Activated T-cell treated with anti-CD3 and anti-CD28 coated beads, Interleukin-2, amount 50 U/mL, for 48 hours (primary cell): ENCODE data around the gene CNTNAP5.

ENCODE experiments used
- DNase-seq, 2 experiments: peaks; one replicate each; pipeline ENCODE4 v3.0.0-alpha.2; 2020

Gene CNTNAP5

DNA sequence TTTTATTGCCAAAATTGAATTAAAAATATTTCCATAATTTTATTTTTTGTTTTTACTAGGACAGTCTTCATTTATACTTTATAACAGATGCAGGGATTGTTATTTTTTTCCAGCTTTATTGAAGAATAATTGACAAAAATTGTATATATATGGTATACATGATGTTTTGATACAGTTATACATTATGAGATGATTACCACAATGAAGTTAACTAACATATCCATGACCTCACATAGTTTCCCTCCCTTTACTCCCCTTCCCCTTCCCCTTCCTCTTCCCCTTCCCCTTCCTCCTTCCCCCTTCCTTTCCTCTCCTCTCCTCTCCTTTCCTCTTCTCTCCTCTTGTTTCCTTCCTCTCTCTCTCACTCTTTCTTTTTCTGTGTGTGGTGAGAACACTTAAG lies 700.1 kb downstream of the CNTNAP5 start:
- DNase-seq: no peak

GRCh38 chr2:124740636-124741035 lies 715.5 kb downstream of the CNTNAP5 start:
- no peak for DNase-seq

DNA sequence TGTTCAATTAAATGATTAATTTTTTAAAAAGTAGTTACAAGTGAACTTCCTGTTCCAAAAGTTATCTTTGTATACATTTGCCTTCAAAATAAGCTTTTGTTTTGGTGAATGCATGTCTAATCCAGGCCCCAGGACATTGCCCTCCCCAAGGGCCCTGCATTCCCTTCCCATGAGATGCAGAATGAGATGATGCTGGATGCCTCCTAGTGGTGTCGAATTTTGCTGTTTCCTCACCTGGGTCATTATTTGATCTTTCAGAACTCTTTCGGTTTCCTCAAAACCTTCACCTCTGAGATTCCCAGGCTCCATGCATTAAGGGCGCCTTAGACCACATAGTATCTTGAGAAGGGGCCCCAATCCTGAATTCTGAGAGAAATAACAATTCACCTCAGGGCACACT lies 728.8 kb downstream of the CNTNAP5 start:
- no peak for DNase-seq

- DNase-seq: no peak
Observed at GRCh38 chr2:124755386-124755785, 730.3 kb downstream of the CNTNAP5 start.

DNA sequence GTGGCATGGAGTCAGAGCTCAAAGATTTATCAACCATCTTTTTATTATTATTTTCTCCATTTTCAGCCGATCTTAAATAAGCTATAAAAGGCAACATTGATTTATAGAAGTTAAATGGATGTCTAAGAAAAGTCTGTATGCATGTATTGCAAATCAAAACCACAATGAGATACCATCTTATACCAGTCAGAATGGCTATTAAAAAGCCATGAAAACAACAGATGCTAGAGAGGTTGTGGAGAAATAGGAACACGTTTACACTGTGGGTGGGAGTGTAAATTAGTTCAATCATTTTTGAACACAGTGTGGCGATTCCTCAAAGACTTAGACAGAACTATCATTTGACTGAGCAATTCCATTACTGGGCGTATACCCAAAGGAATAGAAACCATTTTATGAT lies 731.0 kb downstream of the CNTNAP5 start:
- DNase-seq: no peak

DNA sequence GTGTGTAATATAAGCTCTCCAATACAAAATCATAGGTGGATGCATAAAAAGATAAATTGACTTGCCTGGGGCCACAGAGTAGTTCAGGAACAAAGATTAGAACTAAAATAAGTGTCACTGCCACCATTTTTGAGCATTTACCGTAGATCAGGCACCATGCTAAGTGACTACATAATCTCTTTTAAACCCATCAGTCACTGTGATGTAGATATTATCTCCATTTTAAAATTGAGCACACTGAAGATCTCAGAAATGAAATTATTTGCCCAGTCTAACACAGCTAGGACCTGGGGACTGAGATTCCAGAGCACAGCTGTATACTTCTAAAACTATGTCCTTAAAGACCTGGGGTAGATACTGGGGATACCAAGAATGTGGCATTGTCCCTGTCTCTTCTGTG lies 737.3 kb downstream of the CNTNAP5 start:
- DNase-seq: no peak

- DNase-seq: no peak
Observed at GRCh38 chr2:124763611-124764010, 738.5 kb downstream of the CNTNAP5 start.

DNA sequence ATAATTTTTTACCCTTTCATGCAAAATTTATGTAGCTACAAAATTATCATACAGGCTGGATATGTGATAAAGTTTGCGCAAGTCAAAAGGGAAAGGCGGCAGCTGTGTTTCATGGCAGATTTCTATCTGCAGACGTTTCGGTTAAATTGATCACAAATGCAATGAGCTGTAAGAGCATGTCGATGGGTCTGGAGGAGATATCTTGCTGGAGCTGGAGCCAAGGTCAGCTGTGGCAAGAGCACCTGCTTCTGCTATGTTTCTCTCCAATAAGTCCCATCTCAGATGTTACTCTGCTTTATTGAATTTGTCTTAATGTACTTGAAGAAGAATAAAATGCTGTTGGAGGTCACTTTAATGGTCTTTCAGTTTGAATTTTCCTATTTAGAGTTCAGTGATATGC lies 749.7 kb downstream of the CNTNAP5 start:
- no peak for DNase-seq

DNA sequence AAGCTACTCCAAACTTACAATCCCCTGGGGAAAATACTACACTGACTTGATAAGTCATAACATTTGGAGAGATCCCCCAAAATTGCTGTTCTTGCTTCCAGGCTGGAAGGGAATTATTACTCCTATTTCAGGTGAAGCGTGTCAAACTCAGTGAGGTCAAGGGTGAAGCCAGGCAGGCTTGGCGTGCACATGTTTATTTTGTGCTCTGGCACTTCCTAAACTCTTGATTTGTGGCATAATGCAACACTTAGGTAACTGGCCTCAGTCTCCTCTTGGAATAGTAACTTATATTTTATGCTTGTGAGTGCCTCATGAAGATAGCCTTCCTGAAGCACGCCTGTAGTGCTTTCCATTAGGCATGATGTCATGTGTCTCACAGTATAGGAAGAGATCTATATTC lies 751.2 kb downstream of the CNTNAP5 start:
- DNase-seq: no peak

DNA sequence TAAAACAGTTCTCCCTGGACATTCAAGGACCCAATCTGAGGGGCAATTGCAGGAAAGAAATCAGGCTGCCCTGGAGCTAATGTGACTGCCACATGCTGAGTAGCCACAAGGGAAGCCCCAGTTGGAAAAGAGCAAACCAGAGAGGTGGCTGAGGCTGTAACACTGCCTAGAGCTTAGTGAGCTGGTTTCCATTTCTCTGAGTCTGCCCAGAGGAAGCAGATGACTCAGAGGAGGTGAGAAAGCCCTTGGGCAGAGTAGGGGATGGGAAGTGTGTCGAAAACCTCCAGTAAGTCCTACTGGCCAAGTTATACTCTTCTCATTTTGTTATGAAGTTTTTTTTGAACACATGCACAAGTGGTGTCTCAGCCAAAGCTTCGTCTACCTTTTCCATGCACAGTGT lies 753.0 kb downstream of the CNTNAP5 start:
- no peak for DNase-seq

DNA sequence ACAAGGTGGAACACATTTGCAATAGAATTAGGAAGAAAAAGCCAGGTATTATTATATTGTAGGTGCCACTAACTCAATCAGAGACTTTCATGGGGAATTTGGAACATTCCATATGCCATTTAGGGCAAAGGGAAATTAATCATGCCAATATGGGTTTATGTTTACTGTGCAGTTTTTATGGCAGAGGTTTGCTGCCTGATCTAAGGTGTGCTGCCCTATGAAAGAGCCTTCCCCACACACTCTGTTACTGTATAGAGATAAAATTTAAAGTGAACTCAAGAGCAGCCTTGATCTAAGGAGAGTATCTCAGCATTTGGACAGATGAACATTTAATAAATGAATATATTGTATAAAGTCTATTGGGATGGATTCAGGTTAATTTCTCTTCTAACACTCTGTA lies 771.6 kb downstream of the CNTNAP5 start:
- DNase-seq: no peak

DNA sequence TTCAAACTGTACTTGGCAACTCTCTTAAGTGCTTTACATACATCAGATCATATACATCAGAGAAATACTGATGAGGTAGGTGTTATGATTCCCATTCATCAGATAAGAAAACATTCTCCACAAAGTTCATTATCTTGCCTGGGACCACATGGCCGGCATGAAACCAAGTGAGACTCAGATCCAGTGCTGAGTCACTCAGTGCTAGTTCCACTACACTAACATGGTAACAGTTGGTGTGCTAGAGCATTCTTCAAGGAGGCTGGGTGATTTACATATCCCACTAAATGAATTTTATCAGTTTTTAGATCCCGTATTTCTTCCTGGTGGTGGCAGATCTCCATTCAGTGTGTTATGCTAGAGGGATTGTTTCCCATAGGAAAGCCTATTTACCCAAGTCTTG lies 772.0 kb downstream of the CNTNAP5 start:
- no peak for DNase-seq

- DNase-seq: no peak
Observed at GRCh38 chr2:124798551-124798950, 773.5 kb downstream of the CNTNAP5 start.

GRCh38 chr2:124804014-124804940 lies 779.2 kb downstream of the CNTNAP5 start:
- no peak for DNase-seq

DNA sequence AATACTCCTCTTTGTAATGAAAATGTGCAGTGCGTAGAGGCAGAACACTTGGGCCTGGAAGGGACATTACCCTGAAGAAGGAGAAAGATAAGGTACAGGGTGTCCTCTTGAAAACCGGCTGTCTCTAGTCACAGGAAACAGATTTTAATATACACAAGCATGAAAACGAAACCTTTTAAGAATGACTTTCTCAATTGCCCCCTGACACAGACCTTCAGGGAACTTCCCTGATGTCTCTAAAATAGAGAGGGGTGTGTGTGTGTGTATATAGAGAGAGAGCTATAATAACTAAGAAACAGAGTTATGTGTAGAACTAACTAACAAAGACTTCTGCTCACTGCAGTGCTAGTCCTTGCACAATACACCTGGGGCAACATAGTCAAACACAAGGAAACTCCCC lies 780.0 kb downstream of the CNTNAP5 start:
- no peak for DNase-seq

DNA sequence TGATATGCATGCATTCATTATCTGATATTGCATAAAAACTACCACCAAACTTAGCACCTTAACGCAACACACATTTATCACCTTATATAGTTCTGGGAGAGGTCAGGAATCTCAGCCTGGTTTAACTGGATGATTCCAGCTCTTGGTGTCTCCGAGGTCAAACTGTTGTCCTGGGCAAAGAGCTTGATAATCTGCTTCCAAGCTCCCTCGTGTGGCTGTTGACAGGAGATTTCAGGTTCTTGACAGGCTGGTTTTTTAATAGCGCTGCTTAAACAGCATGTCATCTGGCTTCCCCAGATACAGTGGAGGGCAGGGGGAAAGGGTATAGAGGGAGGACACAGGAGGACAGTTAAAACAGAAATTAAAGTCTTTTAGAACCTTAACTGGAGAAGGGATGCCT lies 785.0 kb downstream of the CNTNAP5 start:
- no peak for DNase-seq

- DNase-seq: no peak
Observed at GRCh38 chr2:124814968-124815745, 790.1 kb downstream of the CNTNAP5 start.

GRCh38 chr2:124816007-124816406 lies 790.9 kb downstream of the CNTNAP5 start:
- no peak for DNase-seq

DNA sequence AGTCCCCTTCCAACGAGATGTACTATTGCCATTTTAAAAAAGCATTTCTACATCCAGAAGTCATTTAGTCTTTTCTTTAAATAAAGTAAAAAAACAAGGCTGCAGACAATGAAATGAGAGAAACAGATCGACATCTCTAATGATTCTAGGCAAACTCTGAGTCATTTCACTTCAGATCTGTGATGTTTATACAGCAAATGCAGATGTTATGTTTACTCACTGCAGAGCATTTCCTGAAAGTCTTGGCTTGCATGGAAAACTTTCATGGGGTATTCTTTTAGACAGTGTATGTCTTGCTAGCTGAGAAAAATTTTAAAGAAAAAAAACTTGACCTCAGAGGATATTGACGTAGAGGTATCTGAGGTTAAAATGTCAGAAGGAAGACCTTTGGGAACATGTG lies 797.4 kb downstream of the CNTNAP5 start:
- DNase-seq: no peak

DNA sequence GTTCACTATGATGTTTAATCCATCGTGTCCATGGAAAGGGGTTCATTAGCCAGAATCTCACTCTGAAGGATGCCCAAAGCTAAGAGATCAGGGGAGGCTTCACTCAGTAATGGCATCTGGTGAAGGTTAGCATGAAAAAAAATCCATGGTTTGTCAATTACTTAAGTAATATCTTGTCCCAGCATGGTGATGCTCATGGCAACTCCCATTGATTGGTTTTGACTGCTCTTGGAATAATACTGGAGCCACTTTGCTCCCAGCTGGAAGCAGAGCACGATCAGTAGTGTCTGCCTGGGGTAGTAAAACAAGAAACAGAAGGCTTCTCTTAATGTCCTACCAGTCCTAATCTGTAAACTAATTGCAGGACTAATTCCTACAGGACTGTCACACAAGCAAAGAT lies 799.4 kb downstream of the CNTNAP5 start:
- no peak for DNase-seq

- no peak for DNase-seq
Observed at GRCh38 chr2:124832521-124832920, 807.4 kb downstream of the CNTNAP5 start.

DNA sequence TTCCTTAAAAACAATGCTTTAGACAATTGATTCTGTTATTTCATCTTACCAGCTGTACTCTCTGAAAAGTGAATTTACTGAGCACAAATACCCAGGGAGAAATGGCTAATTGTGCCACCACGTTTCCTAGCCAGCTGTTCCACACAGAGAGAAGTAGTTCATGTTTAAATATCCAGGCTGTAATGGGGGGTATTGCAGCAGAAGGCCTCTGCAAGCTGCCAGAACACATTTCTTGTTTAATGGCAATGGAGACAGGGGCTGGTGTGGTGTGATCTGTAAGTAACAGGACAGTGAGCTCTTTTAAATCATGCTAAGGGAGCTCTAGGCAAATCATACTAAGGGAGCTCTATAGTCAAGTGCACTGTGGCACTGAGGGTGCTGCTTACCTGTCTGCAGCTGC lies 809.2 kb downstream of the CNTNAP5 start:
- DNase-seq: no peak

GRCh38 chr2:124835331-124835730 lies 810.2 kb downstream of the CNTNAP5 start:
- no peak for DNase-seq

GRCh38 chr2:124836416-124836815 lies 811.3 kb downstream of the CNTNAP5 start:
- no peak for DNase-seq
